Cardiac septum (tissue), 1 donor: Measurements from ENCODE around the gene PRKCA. TPM values are rescaled to one million over a fixed set of nuclear protein-coding genes. Genes with fewer than 3 reads are reported as not detected.
"Not testable (repeated sequence)": the region's sequence is repeated elsewhere in the genome, so short reads cannot be mapped to it uniquely, and the experiment has no call there.

Experiments used
- DNase-seq: peaks from one replicate; pipeline ENCODE4 v3.0.0-alpha.2; 2020; ENCODE audit warnings: low spot score
- intact Hi-C: fragments of 100-400 bp; cut with DNase I; formaldehyde crosslinking; loops from one replicate; pipeline ENCODE4 v1.14.0; 2022
- total RNA-seq: library from RNA; stranded (reverse); fragmentation: NEBNext Ultra II Directional; extraction: Animal tissue kit (Norgen Biotek cat#: 25700); gene quantifications from one replicate; pipeline ENCODE4 v1.2.1, GENCODE V29; 2021
- donor health status: DM: no; HTN: no; CAD: no.

The PRKCA gene
- total RNA-seq, 1 donor from 2014 or later, result 15.0 TPM

- DNase-seq, result no peak
- intact Hi-C loops, result no loop called here
Observed at GRCh38 chr17:66317629-66318028, 15.2 kb downstream of the PRKCA start.

GRCh38 chr17:66319226-66319625, 16.8 kb downstream of the PRKCA start:
- no peak for DNase-seq
- intact Hi-C loops, result no loop called here

- intact Hi-C loops, result no loop called here
- no peak for DNase-seq
Observed at GRCh38 chr17:66322764-66323163, 20.4 kb downstream of the PRKCA start.

- DNase-seq, intact Hi-C loops: not testable (repeated sequence)
Observed at GRCh38 chr17:66324381-66325004, 22.1 kb downstream of the PRKCA start.

- intact Hi-C loops, result no loop called here
Observed at GRCh38 chr17:66326476-66327047, 24.1 kb downstream of the PRKCA start.

GRCh38 chr17:66330646-66331037, 28.2 kb downstream of the PRKCA start:
- DNase-seq, result no peak
- intact Hi-C loops, result no loop called here

More at GRCh38 chr17:66326476-66327047, 24.1 kb downstream of the PRKCA start:
- no peak for DNase-seq

- intact Hi-C loops, result no loop called here
- DNase-seq, result no peak
Observed at GRCh38 chr17:66331038-66331816, 28.8 kb downstream of the PRKCA start.

- intact Hi-C loops, result no loop called here
Observed at GRCh38 chr17:66335797-66336196, 33.4 kb downstream of the PRKCA start.

GRCh38 chr17:66337268-66337667, 34.9 kb downstream of the PRKCA start:
- DNase-seq, result no peak
- intact Hi-C loops, result no loop called here

More at GRCh38 chr17:66335797-66336196, 33.4 kb downstream of the PRKCA start:
- DNase-seq, result no peak

- intact Hi-C loops, result no loop called here
- DNase-seq, result no peak
Observed at GRCh38 chr17:66337866-66338485, 35.6 kb downstream of the PRKCA start.

- intact Hi-C loops, result no loop called here
- no peak for DNase-seq
Observed at GRCh38 chr17:66338937-66339336, 36.5 kb downstream of the PRKCA start.

GRCh38 chr17:66339561-66339960, 37.1 kb downstream of the PRKCA start:
- no peak for DNase-seq
- intact Hi-C loops, result no loop called here

- intact Hi-C loops, result no loop called here
- no peak for DNase-seq
Observed at GRCh38 chr17:66340720-66341119, 38.3 kb downstream of the PRKCA start.

- intact Hi-C loops, result no loop called here
Observed at GRCh38 chr17:66341462-66341861, 39.0 kb downstream of the PRKCA start.

GRCh38 chr17:66342263-66342662, 39.9 kb downstream of the PRKCA start:
- intact Hi-C loops, DNase-seq: not testable (repeated sequence)

More at GRCh38 chr17:66341462-66341861, 39.0 kb downstream of the PRKCA start:
- no peak for DNase-seq

- no peak for DNase-seq
- intact Hi-C loops, result no loop called here
Observed at GRCh38 chr17:66343531-66344078, 41.2 kb downstream of the PRKCA start.

GRCh38 chr17:66344473-66344872, 42.1 kb downstream of the PRKCA start:
- intact Hi-C loops, result no loop called here
- no peak for DNase-seq

GRCh38 chr17:66345264-66345663, 42.9 kb downstream of the PRKCA start:
- intact Hi-C loops, result no loop called here
- no peak for DNase-seq

- intact Hi-C loops, DNase-seq: not testable (repeated sequence)
Observed at GRCh38 chr17:66345949-66346638, 43.7 kb downstream of the PRKCA start.
